DOHH2 (cell line): ENCODE measurements around the gene SLC5A10.
"Not testable (repeated sequence)": the region's sequence is repeated elsewhere in the genome, so short reads cannot be mapped to it uniquely, and the experiment has no call there.

Experiments
- H3F3A ChIP-seq: fragments of 200-600 bp; sonication (generic), shearing (Covaris generic); 2 replicates; pipeline ENCODE4 v1.6.0; 2016; ENCODE audit warnings: antibody characterized with exemption, mild to moderate bottlenecking; ENCODE audit not compliant: control insufficient read depth, insufficient read depth
- H3K27ac ChIP-seq: fragments of 200-600 bp; sonication (generic); 2 replicates; pipeline ENCODE4 v1.5.1; 2014; ENCODE audit warnings: low read depth, mild to moderate bottlenecking, low read length, moderate library complexity
- H3K27me3 ChIP-seq: fragments of 200-600 bp; sonication (generic); 2 replicates; pipeline ENCODE4 v1.6.1; 2014; ENCODE audit warnings: mild to moderate bottlenecking, low read length, mixed read lengths; ENCODE audit not compliant: control insufficient read depth
- H3K36me3 ChIP-seq: fragments of 200-600 bp; sonication (generic); 2 replicates; pipeline ENCODE4 v1.6.1; 2014; ENCODE audit warnings: mild to moderate bottlenecking, low read length, moderate library complexity, mixed read lengths; ENCODE audit not compliant: control insufficient read depth
- H3K4me1 ChIP-seq: fragments of 200-600 bp; sonication (generic); 2 replicates; pipeline ENCODE4 v1.6.1; 2014; ENCODE audit warnings: mild to moderate bottlenecking, low read length, mixed read lengths; ENCODE audit not compliant: control insufficient read depth
- H3K4me2 ChIP-seq: fragments of 200-600 bp; sonication (generic); 2 replicates; pipeline ENCODE4 v1.6.0; 2014; ENCODE audit warnings: mild to moderate bottlenecking, low read length, moderate library complexity
- H3K4me3 ChIP-seq: fragments of 200-600 bp; sonication (generic); 2 replicates; pipeline ENCODE4 v1.5.1; 2014; ENCODE audit warnings: mild to moderate bottlenecking, low read length, mixed read lengths
- H3K79me2 ChIP-seq: fragments of 200-600 bp; sonication (generic); 2 replicates; pipeline ENCODE4 v1.6.1; 2014; ENCODE audit warnings: mild to moderate bottlenecking, low read length, mixed read lengths; ENCODE audit not compliant: control insufficient read depth
- H3K9me2 ChIP-seq: fragments of 200-600 bp; sonication (generic); replicated peaks from 2 replicates; pipeline ENCODE4 v1.6.1; 2014; ENCODE audit warnings: mild to moderate bottlenecking, low read length, mixed read lengths; ENCODE audit not compliant: control insufficient read depth
- H3K9me3 ChIP-seq: fragments of 200-600 bp; sonication (generic); 2 replicates; pipeline ENCODE4 v1.6.1; 2014; ENCODE audit warnings: antibody characterized with exemption, low read length, mixed read lengths; ENCODE audit not compliant: control insufficient read depth, insufficient read depth
- H4K20me1 ChIP-seq: fragments of 200-600 bp; sonication (generic); 2 replicates; pipeline ENCODE4 v1.6.0; 2014; ENCODE audit warnings: low read depth, mild to moderate bottlenecking, antibody characterized with exemption, low read length, moderate library complexity; ENCODE audit not compliant: control insufficient read depth, insufficient read depth

SLC5A10 gene

GRCh38 chr17:19070318-19071168 is 118.6 kb downstream of the SLC5A10 start:
- H3K27ac ChIP-seq, H3K4me2 ChIP-seq, H3K9me2 ChIP-seq, H3K36me3 ChIP-seq, H3K4me1 ChIP-seq, H3F3A ChIP-seq, H3K79me2 ChIP-seq, H3K9me3 ChIP-seq, H4K20me1 ChIP-seq, H3K27me3 ChIP-seq, H3K4me3 ChIP-seq: not testable (repeated sequence)
